ENCODE results near the gene NRL. TPM values are rescaled to one million over a fixed set of nuclear protein-coding genes. Genes with fewer than 3 reads are reported as not detected.

NRL gene
- total RNA-seq, 1 experiment from 2014 or later: 2.3 TPM

DNA sequence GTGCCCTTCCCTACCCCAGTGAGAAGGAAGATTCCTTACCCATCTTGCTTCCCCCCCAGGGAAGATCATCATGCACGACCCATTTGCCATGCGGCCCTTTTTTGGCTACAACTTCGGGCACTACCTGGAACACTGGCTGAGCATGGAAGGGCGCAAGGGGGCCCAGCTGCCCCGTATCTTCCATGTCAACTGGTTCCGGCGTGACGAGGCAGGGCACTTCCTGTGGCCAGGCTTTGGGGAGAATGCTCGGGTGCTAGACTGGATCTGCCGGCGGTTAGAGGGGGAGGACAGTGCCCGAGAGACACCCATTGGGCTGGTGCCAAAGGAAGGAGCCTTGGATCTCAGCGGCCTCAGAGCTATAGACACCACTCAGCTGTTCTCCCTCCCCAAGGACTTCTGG is 11.3 kb downstream of the NRL start:
- CTCF ChIA-PET: no interaction called here
- H3K27me3 ChIP-seq (ENCODE audit: insufficient read depth, low read depth): no peaks in the 10 kb centered on the region
- no peaks in the 10 kb centered on the region for H3K36me3 ChIP-seq (ENCODE audit: low read depth)
- no peaks in the 10 kb centered on the region for H4K20me1 ChIP-seq (ENCODE audit: insufficient read depth)
- no peaks in the 10 kb centered on the region for H3K79me2 ChIP-seq (ENCODE audit: low read depth)
- POLR2A ChIA-PET (ENCODE audit: unreplicated experiment): no interaction called here
- intact Hi-C loops (cut with micrococcal nuclease; ENCODE audit: unreplicated experiment): no loop called here
- H3K9me2 ChIP-seq (ENCODE audit: insufficient read depth): no peaks in the 10 kb centered on the region
- no peaks in the 10 kb centered on the region for H3F3A ChIP-seq (ENCODE audit: insufficient read depth, low read depth)
- BruUV-seq (replicated peaks): no TSS peak
- no peaks in the 10 kb centered on the region for H3K9me3 ChIP-seq (ENCODE audit: insufficient read depth, low read depth)
- 0 out of 2 replicates have a peak, but pooled peaks cover under 1% of the 10 kb centered on the region for H3K4me1 ChIP-seq (replicated peaks; ENCODE audit: insufficient read depth)
- DNase-seq: no peak
- H2AFZ ChIP-seq: no peak overlapping the region
- no peak overlapping the region for H3K27ac ChIP-seq
- H3K4me2 ChIP-seq: no peak overlapping the region
- no peak overlapping the region for H3K4me3 ChIP-seq
- TF ChIP-seq EZH2 (IDR thresholded peaks at IDR 0.05; ENCODE audit: low read depth): no peak
- TF ChIP-seq, protein P1, sequence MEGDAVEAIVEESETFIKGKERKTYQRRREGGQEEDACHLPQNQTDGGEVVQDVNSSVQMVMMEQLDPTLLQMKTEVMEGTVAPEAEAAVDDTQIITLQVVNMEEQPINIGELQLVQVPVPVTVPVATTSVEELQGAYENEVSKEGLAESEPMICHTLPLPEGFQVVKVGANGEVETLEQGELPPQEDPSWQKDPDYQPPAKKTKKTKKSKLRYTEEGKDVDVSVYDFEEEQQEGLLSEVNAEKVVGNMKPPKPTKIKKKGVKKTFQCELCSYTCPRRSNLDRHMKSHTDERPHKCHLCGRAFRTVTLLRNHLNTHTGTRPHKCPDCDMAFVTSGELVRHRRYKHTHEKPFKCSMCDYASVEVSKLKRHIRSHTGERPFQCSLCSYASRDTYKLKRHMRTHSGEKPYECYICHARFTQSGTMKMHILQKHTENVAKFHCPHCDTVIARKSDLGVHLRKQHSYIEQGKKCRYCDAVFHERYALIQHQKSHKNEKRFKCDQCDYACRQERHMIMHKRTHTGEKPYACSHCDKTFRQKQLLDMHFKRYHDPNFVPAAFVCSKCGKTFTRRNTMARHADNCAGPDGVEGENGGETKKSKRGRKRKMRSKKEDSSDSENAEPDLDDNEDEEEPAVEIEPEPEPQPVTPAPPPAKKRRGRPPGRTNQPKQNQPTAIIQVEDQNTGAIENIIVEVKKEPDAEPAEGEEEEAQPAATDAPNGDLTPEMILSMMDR (conservative IDR thresholded peaks at IDR 0.05): no peak

DNA sequence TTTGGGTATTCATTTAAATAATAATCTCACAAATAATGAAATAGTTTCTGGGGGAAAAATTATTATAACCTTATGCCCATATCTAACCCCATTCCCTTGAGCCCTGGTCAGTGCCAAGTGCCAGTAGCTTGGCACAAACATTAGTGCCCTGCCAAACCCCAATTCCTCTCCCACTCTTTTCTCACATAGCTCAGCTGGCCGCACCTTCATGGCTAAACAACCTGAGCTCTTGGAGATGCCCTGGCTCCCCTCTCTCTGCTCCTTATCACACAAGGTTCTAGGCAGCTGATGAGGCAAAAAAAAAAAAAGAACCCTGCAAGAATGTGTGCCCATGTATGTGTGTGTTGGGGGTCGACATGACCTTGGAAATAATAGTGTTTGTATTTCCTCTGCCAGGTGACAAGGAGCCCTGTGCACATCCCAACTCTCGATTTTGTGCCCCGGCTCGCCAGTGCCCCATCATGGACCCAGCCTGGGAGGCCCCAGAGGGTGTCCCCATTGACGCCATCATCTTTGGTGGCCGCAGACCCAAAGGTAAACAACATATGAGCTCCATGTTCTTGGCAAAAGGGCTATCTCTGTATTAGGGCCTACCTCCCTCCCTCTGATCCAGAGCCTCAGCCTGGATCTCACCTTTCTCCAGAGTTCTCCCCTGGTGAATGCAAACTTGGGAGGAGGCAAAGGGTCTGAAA is 12.2 kb downstream of the NRL start:
- no peaks in the 10 kb centered on the region for H4K20me1 ChIP-seq (ENCODE audit: insufficient read depth)
- no peaks in the 10 kb centered on the region for H3K79me2 ChIP-seq (ENCODE audit: low read depth)
- H3K27me3 ChIP-seq (ENCODE audit: insufficient read depth, low read depth): no peaks in the 10 kb centered on the region
- TF ChIP-seq, protein P1 (conservative IDR thresholded peaks at IDR 0.05): no peak
- no peak for TF ChIP-seq EZH2 (IDR thresholded peaks at IDR 0.05; ENCODE audit: low read depth)
- no TSS peak for BruUV-seq (replicated peaks)
- H2AFZ ChIP-seq: no peak overlapping the region
- H3F3A ChIP-seq (ENCODE audit: insufficient read depth, low read depth): no peaks in the 10 kb centered on the region
- no peaks in the 10 kb centered on the region for H3K36me3 ChIP-seq (ENCODE audit: low read depth)
- no peaks in the 10 kb centered on the region for H3K9me2 ChIP-seq (ENCODE audit: insufficient read depth)
- intact Hi-C loops (cut with micrococcal nuclease; ENCODE audit: unreplicated experiment): no loop called here
- CTCF ChIA-PET: no interaction called here
- H3K27ac ChIP-seq: no peak overlapping the region
- H3K9me3 ChIP-seq (ENCODE audit: insufficient read depth, low read depth): no peaks in the 10 kb centered on the region
- H3K4me3 ChIP-seq: no peak overlapping the region
- no peaks in the 10 kb centered on the region for H3K4me1 ChIP-seq (replicated peaks; ENCODE audit: insufficient read depth)
- POLR2A ChIA-PET (ENCODE audit: unreplicated experiment): no interaction called here
- no peak for DNase-seq
- no peak overlapping the region for H3K4me2 ChIP-seq

DNA sequence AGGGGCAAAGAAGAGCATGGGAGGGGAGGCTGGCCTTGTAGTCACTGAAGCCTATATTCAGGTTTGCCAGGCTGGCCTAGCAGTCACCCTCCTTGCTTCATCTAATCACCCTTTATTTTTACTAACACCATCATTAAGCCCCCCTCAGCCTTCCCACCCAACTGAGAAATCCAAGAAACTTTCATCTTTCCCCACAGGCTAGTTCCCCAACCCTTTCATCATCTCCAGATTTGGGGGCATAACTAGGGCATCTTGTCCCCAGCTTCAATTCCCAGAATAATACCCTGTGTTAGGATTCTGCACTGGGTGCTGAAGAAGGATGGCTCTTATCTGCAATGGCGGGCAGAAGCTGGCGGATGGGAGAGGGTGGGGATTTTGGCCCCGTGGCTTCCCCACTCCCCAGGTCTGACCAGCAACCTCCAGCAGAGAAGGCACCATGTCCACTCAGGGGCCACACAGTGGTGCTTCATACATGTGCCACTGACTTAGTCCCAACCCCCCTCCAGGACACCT is 13.7 kb downstream of the NRL start:
- CTCF ChIA-PET: no interaction called here
- H2AFZ ChIP-seq: no peak overlapping the region
- no peaks in the 10 kb centered on the region for H3K9me2 ChIP-seq (ENCODE audit: insufficient read depth)
- no TSS peak for BruUV-seq (replicated peaks)
- no peak for DNase-seq
- H3K27me3 ChIP-seq (ENCODE audit: insufficient read depth, low read depth): no peaks in the 10 kb centered on the region
- H3K79me2 ChIP-seq (ENCODE audit: low read depth): no peaks in the 10 kb centered on the region
- intact Hi-C loops (cut with micrococcal nuclease; ENCODE audit: unreplicated experiment): no loop called here
- H4K20me1 ChIP-seq (ENCODE audit: insufficient read depth): no peaks in the 10 kb centered on the region
- H3K36me3 ChIP-seq (ENCODE audit: low read depth): no peaks in the 10 kb centered on the region
- POLR2A ChIA-PET (ENCODE audit: unreplicated experiment): no interaction called here
- H3K4me3 ChIP-seq: no peak overlapping the region
- no peaks in the 10 kb centered on the region for H3K4me1 ChIP-seq (replicated peaks; ENCODE audit: insufficient read depth)
- no peak overlapping the region for H3K27ac ChIP-seq
- H3K9me3 ChIP-seq (ENCODE audit: insufficient read depth, low read depth): no peaks in the 10 kb centered on the region
- TF ChIP-seq, protein P1 (conservative IDR thresholded peaks at IDR 0.05): no peak
- no peak for TF ChIP-seq EZH2 (IDR thresholded peaks at IDR 0.05; ENCODE audit: low read depth)
- no peaks in the 10 kb centered on the region for H3F3A ChIP-seq (ENCODE audit: insufficient read depth, low read depth)
- no peak overlapping the region for H3K4me2 ChIP-seq

Measured in PC-9 (cell line).